22Rv1 (cell line): ENCODE results near the gene GRM1.

ENCODE experiments used
- H3K27ac ChIP-seq: fragments of 450-650 bp; 2 replicates; pipeline ENCODE4 v1.5.1; 2017
- CTCF ChIP-seq: fragments of 450-650 bp; IDR thresholded peaks from 2 replicates; pipeline ENCODE4 v1.5.1; 2017; ENCODE audit warnings: mild to moderate bottlenecking
- ZFX ChIP-seq: fragments of 450-650 bp; IDR thresholded peaks from 2 replicates; pipeline ENCODE4 v1.6.1; 2017; ENCODE audit warnings: antibody characterized with exemption, borderline replicate concordance

GRM1 gene

GRCh38 chr6:146029573-146030184 is 817 bp downstream of the GRM1 start:
- TF ChIP-seq ZFX (no peak), CTCF (no peak)
- no peak overlapping the region for H3K27ac ChIP-seq

- H3K27ac ChIP-seq: no peak overlapping the region
- TF ChIP-seq CTCF (no peak), ZFX (no peak)
These were observed 3.5 kb downstream of the GRM1 start for GRCh38 chr6:146032387-146032786.

GRCh38 chr6:146040360-146040759 is 11.5 kb downstream of the GRM1 start:
- no peak overlapping the region for H3K27ac ChIP-seq
- TF ChIP-seq ZFX: no peak
- no peak for TF ChIP-seq CTCF

- TF ChIP-seq ZFX: no peak
- TF ChIP-seq CTCF: peak; percentile 51
- no peak overlapping the region for H3K27ac ChIP-seq
These were observed 12.4 kb downstream of the GRM1 start for GRCh38 chr6:146041282-146041681.

GRCh38 chr6:146047371-146047770 is 18.5 kb downstream of the GRM1 start:
- no peak overlapping the region for H3K27ac ChIP-seq
- TF ChIP-seq ZFX: no peak
- no peak for TF ChIP-seq CTCF

GRCh38 chr6:146050168-146050567 is 21.3 kb downstream of the GRM1 start:
- no peak overlapping the region for H3K27ac ChIP-seq
- no peak for TF ChIP-seq CTCF
- no peak for TF ChIP-seq ZFX

GRCh38 chr6:146056506-146056905 is 27.6 kb downstream of the GRM1 start:
- TF ChIP-seq ZFX (no peak), CTCF (no peak)

More at GRCh38 chr6:146056506-146056905, 27.6 kb downstream of the GRM1 start:
- H3K27ac ChIP-seq: no peak overlapping the region
